NCI-H2227 treated with DMSO at 0.1 percent for 48 hours (cell line): ENCODE measurements around the gene BLTP3A.
"Not testable (repeated sequence)": the region's sequence is repeated elsewhere in the genome, so short reads cannot be mapped to it uniquely, and the experiment has no call there.

Experiments used
- DNase-seq: peaks from one replicate; lab custom pipeline; 2025; lab: John Stamatoyannopoulos, UW

Gene BLTP3A, protein sequence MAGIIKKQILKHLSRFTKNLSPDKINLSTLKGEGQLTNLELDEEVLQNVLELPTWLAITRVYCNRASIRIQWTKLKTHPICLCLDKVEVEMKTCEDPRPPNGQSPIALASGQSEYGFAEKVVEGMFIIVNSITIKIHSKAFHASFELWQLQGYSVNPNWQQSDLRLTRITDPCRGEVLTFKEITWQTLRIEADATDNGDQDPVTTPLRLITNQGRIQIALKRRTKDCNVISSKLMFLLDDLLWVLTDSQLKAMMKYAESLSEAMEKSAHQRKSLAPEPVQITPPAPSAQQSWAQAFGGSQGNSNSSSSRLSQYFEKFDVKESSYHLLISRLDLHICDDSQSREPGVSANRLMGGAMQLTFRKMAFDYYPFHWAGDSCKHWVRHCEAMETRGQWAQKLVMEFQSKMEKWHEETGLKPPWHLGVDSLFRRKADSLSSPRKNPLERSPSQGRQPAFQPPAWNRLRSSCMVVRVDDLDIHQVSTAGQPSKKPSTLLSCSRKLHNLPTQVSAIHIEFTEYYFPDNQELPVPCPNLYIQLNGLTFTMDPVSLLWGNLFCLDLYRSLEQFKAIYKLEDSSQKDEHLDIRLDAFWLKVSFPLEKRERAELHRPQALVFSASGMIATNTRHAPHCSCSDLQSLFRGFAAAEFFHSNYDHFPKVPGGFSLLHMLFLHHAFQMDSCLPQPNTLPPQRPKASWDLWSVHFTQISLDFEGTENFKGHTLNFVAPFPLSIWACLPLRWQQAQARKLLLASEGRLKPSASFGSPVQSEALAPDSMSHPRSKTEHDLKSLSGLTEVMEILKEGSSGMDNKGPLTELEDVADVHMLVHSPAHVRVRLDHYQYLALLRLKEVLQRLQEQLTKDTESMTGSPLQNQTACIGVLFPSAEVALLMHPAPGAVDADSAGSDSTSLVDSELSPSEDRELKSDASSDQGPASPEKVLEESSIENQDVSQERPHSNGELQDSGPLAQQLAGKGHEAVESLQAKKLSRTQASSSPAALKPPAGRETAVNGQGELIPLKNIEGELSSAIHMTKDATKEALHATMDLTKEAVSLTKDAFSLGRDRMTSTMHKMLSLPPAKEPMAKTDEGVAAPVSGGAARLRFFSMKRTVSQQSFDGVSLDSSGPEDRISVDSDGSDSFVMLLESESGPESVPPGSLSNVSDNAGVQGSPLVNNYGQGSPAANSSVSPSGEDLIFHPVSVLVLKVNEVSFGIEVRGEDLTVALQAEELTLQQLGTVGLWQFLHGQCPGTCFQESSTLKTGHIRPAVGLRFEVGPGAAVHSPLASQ (N-terminal part only)

DNA sequence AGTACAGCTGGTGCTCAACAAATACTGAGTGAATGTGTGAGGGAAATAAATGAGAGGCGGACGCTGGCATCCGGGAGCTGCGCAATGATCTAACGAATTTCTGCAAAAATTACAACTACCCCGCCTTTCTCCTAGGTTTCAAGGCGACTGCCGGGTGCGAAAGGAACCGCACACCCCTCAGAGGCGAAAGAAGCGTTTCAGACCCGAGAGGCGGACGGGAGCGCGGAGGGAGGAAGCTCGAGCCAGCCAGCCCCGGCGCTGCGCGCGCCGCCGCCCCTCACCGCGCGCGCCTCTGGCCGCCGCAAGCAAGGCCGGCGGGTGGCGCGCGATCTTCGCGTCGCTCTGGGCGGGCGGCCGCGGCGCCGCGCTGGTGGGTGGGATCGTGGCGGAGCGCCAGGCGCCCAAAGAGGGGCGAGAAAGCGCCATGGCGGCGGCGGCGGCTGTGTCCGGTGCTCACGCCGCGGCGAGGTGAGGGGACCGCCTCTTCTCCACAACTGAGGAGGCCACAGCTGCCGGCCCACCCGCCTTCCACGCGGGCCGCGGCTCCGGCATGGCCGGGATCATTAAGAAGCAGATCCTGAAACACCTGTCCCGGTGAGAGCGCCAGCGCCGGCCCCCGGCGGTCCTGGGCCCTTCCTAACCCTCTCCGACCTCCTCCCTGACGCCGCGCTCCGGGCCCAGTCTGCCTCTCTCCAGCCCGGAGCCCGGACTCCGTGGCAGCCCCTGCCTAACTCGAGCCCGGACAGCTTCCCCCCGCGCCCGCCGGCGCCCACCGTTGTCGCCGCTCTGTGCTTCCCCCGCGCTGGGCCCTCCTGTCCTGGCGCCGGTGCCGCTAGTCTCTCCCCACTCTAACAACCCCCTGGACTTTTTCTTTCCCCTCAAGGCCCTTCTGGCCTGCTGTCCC, at the start of gene BLTP3A:
BLTP3A (plus strand) TSS at position 383 of the 904 bp plus-strand sequence; CDS start at position 551, 168 bp downstream.
- peak; percentile 69 for DNase-seq

DNA sequence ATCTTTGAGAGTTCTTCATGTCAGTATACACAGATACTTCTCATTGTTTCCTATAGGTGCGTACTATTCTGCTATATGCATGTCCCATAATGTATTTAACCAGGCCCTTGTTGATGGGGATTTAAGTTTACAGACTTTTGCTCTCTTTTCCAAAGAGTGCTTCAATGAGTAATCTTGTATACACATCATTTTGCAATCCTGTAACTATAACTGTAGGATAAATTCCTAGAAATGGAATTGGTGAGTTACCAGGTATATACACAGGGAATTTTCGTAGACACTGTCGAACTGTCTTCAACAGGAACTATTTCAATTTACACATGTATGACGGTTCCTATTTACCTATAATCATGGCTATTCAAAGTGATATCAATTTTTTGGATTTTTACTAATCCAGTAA, 49.8 kb upstream of the BLTP3A start:
- no peak for DNase-seq

DNA sequence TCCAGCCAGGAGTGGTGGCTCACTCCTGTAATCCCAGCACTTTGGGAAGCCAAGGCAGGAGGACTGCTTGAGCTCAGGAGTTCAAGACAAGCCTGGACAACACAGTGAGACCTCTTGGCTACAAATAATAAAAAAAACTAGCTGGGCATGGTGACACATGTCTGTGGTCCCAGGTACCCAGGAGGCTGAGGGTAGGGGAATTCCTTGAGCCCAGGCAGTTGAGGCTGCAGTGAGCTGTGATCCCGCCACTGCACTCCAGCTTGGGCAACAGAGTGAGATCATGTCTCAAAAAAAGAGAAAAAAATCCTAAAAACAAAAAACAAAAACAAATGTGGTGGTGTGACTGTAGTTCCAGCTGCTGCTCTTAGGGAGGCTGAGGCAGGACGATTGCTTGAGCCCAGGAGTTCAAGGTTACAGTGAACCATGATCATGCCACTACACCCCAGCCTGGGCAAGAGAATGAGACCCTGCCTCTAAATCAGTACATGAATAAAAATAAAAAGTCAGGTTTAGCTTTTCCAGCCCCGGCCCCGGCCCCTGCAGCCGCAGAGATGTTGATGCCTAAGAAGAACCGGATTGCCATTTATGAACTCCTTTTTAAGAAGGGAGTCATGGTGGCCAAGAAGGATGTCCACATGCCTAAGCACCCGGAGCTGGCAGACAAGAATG, 48.1 kb upstream of the BLTP3A start:
- DNase-seq, result no peak

DNA sequence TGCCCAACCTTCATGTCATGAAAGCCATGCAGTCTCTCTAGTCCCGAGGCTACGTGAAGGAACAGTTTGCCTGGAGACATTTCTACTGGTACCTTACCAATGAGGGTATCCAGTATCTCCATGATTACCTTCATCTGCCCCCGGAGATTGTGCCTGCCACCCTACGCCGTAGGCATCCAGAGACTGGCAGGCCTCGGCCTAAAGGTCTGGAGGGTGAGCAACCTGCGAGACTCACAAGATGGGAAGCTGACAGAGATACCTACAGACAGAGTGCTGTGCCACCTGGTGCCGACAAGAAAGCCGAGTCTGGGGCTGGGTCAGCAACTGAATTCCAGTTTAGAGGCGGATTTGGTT, 47.6 kb upstream of the BLTP3A start:
- not testable (repeated sequence) for DNase-seq

DNA sequence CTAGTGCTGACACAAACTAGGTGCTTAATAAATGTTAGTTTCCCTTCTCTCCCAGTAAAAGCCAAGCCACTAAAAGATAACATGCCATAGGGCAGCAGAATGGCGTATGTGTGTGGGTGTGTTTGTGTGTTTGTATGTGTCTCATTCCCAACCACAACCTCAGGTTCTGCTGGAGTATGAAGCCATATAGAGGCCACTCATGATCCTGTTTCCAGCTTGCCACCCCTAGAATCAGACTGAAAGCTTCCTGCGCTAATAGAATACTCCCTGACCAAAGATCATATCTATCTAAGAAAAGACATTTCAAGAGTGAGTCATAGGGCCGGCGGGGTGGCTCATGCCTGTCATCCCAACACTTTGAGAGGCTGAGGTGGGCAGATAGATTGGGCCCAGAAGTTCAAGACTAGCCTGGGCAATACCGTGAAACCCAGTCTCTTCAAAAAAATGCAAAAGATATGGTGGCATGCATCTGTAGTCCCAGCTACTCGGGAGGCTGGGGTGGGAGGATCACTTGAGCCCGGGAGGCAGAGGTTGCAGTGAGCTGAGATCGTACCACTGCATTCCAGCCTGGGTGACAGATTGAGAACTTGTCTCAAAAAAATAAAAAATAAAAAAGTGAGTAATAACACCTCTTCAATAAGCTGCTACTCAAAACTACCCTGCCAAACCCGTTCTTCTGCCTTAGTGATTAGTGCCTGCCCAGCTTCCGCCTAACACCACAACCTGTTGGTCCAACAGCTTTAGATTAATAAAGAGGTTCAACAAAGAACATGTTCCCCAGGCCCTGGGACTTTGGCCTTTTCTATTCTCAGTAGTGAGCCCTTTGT, 46.4 kb upstream of the BLTP3A start:
- no peak for DNase-seq

DNA sequence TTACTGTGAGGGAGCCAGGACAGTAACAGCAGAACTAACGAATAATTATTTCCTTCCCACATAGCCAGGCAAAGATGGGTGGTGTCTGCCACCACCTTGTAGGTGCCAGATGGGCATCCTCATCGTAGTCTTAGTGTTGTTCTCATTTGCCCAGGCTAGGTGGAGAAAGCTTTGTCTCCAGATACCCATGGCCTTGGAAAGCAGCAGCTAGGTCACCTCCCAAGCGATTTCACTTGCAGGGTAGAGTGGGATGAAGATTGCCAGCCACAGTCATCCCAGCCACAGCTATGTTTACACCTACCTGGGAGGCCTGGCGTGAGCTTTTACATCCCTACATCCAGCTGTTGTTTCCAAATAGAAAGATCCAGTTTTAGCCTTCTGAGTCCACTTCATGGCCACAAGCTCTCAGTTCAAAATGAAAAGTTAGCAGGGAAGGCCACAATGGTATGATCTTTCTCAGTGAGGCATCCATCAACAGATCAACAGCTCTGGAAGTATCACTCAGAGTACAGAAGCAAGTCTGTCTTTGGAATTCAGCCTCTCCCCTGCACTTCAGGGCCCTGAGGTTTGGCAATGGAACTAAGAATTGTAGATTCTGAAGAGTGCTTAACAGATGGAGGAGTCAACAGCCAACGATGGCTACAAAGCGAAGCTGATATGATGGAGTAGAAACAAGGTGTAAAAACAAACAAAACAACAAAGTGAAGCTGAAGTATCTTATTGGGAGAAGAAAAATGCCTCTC, 45.6 kb upstream of the BLTP3A start:
- no peak for DNase-seq

DNA sequence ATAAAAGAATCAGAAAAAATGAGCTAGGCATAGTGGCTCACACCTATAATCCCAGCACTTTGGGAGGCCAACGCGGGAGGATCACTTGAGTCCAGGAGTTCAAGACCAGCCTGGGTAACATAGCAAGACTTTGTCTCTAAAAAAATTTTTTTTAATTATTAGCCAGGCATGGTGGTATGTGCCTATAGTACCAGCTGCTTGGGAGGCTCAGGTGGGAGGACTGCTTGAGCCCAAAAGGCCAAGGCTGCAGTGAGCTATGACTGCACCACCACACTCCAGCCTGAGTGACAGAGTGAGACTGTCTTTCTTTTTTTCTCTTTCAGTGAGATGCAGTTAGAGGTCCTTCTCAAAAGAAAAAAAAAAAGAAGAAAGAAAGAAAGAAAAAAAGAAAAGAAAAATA, 43.1 kb upstream of the BLTP3A start:
- no peak for DNase-seq

DNA sequence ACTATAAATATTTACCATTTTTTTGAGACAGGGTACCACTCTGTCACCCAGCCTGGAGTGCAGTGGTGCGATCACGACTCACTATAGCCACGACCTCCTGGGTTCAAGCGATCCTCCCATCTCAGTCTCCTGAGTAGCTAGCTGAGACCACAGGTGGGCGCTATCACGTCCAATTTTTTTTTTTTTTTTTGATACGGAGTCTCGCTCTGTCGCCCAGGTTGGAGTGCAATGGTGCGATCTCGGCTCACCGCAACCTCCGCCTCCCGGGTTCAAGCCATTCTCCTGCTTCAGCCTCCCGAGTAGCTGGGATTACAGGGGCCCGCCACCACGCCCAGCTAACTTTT, 35.4 kb upstream of the BLTP3A start:
- DNase-seq, result peak; percentile 47

DNA sequence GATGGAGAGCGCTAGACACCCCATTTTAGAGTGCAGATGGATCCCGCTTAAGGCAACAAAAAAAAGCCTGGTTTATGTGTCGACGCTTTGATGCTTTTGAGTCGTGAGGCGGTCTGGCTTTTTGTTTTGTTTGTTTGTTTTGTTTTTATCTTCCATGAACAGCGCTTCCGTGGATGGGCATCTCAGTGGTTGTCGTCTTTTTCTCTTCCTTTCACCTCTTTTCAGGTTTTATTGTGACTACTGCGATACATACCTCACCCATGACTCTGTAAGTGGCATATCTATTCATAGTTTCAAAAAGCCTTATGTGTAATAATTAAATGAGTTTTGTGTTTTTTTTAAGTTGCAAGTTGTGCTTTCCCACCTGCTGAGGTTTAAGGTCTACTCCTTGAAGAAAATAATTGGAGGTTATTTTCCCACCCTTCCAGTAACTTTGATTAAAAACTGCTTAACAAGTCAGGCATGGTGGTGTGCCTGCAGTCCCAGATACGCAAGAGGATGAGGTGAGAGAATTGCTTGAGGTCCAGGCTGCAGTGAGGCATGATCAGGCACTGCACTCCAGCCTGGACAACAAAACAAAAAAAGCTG, 34.1 kb upstream of the BLTP3A start:
- no peak for DNase-seq

DNA sequence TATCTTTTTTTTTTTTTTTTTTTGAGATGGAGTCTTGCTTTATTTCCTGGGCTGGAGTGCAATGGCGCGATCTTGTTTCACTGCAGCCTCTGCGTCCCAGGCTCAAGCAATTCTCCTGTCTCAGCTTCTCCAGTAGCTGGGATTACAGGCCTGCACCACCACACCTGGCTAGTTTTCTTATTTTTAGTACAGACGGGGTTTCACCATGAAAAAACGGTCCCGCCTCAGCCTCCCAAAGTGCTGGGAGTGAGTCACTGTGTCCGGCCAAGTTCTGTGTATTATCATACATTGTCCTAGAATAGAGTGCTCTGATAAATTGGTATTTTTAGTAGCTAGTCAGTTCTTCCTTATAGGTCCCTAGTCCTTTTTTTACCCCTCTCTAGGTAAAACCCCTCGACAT, 31.8 kb upstream of the BLTP3A start:
- no peak for DNase-seq

DNA sequence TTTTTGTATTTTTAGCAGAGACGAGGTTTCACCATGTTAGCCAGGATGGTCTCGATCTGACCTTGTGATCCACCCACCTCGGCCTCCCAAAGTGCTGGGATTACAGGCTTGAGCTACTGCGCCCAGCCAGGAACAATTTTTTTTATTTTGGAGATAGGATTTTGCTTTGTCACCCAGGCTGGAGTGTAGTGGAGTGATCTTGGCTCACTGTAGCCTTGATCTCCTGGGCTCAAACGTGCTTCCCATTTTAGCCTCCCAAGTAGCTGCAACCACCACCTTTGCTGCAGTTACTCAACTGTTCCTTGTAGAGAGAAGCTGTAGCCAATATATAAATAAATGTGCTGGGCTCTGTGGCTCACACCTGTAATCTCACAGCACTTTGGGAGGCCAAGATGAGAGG, 30.2 kb upstream of the BLTP3A start:
- DNase-seq, result not testable (repeated sequence)

DNA sequence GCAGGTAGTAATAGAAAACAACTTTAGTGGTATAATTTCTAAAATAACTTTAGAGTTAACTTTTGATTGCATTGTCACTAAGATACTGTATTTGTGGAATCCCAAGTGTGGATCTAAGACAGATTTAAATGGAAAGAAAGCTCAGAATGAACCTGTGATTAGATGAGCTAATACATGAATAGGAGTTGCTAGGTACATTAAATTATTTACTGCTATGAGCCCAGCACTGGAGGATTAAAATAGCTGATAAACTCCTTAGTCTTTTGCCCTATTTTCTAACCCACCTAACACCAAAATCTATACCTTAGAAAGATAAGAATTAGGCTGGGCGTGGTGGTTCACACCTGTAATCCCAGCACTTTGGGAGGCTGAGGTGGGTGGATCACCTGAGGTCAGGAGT, 23.7 kb upstream of the BLTP3A start:
- DNase-seq, result no peak

DNA sequence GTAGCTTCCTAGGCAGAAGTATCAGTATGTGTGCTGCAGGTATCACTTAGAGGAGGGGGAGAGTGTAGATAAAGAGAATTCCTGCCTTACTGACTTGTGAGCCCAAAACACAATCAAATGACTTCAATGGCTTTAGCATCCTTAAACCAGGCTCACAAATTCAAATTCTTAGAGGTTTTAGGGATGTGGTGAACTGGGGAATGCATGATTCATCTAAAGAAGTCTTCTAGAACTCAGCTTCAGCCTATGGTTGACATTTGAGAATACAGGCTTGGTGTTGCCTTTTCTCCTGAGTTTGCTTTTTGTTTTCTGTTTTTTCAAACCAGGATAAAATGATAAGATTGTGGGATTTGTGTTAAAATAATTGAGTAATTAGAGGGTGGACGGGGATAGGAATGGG, 20.2 kb upstream of the BLTP3A start:
- DNase-seq, result no peak

DNA sequence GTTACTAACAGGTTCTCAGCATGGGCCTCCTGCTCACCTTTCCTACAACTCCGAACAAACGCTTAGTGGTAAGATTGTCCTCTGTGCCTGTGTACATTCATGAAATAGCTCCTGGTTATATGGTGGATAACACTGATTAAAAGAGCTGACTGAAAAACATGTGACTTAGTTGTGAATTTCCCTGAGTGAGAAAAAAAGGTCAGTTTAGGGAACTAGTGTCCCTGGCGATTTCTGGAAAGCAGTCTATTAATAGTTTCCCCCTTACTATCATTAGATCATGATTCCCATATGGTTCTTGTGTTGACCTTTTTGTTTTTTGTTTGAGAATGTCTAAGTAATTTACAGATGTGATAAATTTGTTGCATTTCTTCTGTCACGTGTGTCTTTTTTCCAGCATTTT, 18.9 kb upstream of the BLTP3A start:
- no peak for DNase-seq

DNA sequence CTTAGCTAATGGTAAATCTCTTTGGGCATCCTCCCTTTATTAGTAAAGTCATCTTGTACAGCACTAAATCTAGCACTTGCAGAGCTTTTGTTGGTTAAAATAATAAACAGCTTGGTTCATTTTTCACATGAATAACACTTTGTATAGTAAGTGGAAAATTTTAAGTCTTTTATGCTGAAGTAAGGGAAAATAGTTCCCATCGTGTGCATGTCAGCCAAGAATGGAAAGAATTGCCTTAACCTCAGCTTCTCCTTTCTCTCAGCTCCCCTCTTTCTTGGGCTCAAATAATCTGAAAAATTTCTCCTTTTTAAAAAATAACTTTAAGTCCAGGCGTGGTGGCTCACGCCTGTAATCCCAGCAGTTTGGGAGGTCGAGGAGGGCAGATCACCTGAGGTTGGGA, 18.0 kb upstream of the BLTP3A start:
- DNase-seq, result no peak

DNA sequence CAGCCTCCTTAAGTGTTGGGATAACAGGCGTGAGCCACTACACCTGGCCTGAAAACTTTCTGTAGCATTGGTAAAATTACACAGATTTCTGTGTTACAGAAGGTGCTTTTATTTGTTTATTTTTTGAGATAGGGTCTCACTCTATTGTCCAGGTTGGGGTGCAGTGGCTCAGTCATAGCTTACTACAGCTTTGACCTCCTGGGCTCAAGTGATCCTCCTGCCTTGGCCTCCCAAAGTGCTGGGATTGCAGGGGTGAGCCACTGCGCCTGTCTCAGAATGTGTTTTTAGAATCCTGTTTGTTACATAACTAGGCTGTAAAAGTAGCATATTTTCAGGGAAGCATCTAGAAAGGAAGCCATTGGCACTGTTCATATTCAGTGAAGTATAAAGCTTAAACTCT, 16.9 kb upstream of the BLTP3A start:
- DNase-seq, result no peak

DNA sequence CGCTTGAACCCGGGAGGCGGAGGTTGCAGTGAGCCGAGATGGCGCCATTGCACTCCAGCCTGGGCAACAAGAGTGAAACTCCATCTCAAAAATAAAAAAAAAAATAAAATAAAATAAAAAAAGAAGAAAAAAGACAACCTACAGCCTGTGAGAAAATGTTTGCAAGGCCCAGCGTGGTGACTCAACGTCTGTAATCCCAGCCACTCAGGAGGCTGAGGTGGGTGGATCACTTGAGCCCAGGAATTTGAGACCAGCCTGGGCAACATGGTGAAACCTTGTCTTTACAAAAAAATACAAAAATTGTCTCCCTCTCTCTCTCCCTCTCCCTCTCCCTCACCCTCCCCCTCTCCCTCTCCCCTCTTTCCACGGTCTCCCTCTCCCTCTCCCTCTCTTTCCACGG, 6.5 kb upstream of the BLTP3A start:
- not testable (repeated sequence) for DNase-seq

DNA sequence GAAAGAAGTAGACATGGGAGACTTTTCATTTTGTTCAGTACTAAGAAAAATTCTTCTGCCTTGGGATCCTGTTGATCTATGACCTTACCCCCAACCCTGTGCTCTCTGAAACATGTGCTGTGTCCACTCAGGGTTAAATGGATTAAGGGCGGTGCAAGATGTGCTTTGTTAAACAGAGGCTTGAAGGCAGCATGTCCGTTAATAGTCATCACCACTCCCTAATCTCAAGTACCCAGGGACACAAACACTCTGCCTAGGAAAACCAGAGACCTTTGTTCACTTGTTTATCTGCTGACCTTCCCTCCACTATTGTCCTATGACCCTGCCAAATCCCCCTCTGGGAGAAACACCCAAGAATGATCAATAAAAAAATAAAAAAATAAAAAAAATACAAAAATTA, 4.7 kb upstream of the BLTP3A start:
- DNase-seq, result not testable (repeated sequence)

DNA sequence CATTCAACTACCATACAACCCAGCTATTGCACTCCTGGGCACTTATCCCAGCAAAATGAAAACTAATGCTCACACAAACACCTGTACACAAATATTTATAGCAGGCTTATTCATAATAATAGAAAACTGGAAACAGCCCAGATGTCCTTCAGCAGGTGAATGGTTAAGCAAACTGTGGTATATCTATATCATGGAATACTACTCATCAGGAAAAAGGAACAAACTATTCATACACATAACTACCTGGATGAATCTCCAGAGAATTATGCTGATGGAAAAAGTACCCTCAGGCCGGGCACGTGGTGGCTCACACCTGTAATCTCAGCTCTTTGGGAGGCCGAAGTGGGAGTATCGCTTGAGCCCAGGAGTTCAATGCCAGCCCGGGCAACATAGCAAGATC, 3.8 kb upstream of the BLTP3A start:
- no peak for DNase-seq
